Neuron (in vitro differentiated cells): Measurements from ENCODE around the gene ITCH.
"Not testable (repeated sequence)": the region's sequence is repeated elsewhere in the genome, so short reads cannot be mapped to it uniquely, and the experiment has no call there.

Experiments used
- H2AFZ ChIP-seq: one replicate; pipeline ENCODE4 v1.6.1; 2013; ENCODE audit warnings: low read depth, mild to moderate bottlenecking, inconsistent platforms, low read length, moderate library complexity
- H3K27me3 ChIP-seq: one replicate; pipeline ENCODE4 v1.6.1; 2013; ENCODE audit warnings: low read length; ENCODE audit not compliant: insufficient read depth
- H3K36me3 ChIP-seq: one replicate; pipeline ENCODE4 v1.6.1; 2013; ENCODE audit warnings: low read length; ENCODE audit not compliant: insufficient read depth
- H3K4me1 ChIP-seq: one replicate; pipeline ENCODE4 v1.6.1; 2013; ENCODE audit warnings: low read length; ENCODE audit not compliant: insufficient read depth
- H3K4me3 ChIP-seq: 2 replicates; pipeline ENCODE4 v1.5.1; 2013; ENCODE audit warnings: mild to moderate bottlenecking, low read length, moderate library complexity
- H3K9me3 ChIP-seq: one replicate; pipeline ENCODE4 v1.6.1; 2013; ENCODE audit warnings: low read length

The ITCH gene

DNA sequence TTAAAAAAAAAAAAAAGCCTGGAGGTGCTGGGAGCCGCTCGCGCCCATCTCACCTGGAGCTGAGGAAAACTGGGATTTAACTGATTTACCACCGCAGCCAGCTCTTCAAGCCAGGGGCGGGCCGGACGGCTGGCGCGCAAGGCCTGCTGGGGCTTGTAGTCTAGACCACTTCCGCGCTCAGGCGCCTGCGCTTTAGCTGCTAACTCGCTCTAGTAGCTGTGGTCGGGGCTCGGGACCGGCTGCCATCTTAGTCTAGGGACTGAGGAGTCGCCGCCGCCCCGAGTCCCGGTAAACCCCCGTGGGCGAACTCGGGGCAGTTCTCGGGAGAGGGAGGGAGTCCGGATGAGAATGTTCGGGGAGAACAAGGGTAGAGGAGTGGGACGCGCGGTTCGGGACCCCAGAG is at the start of gene ITCH:
Gene ITCH (plus strand): TSS at position 212 of the 403 bp plus-strand sequence. CDS start 30,539 bp downstream, outside the sequence.
- Histone ChIP-seq H3K4me3 (peak within 1 kb of the TSS; percentile 100), H3K9me3 (peaks cover 1% of the 10 kb centered on the region), H3K27me3 (no peaks in the 10 kb centered on the region), H2AFZ (peak within 1 kb of the TSS; percentile 90), H3K36me3 (peaks cover 18% of the 10 kb centered on the region), H3K4me1 (peaks cover 9% of the 10 kb centered on the region)

DNA sequence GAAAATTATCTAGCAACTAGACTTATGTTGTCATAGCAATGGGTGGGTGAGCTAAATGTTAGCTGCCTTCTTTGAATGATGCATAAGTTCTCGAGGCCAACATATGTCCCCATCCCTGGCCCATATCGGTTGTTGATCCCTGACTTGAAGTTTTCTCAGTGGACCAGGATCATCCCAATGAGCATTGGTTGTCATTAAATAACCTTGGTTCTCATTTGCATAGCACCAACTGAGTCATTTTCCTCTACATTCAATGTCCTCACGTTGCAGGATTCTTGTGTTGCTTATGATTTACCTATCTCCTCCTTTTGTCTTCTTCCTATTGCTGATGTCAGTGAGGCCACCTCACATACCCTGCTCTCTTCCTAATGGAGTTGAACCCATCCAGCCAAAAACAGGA is 47.8 kb upstream of the ITCH start:
- Histone ChIP-seq H3K27me3 (no peaks in the 10 kb centered on the region), H3K9me3 (no peaks in the 10 kb centered on the region), H3K4me1 (peaks cover 13% of the 10 kb centered on the region), H2AFZ (no peak overlapping the region), H3K4me3 (no peak overlapping the region), H3K36me3 (no peaks in the 10 kb centered on the region)

DNA sequence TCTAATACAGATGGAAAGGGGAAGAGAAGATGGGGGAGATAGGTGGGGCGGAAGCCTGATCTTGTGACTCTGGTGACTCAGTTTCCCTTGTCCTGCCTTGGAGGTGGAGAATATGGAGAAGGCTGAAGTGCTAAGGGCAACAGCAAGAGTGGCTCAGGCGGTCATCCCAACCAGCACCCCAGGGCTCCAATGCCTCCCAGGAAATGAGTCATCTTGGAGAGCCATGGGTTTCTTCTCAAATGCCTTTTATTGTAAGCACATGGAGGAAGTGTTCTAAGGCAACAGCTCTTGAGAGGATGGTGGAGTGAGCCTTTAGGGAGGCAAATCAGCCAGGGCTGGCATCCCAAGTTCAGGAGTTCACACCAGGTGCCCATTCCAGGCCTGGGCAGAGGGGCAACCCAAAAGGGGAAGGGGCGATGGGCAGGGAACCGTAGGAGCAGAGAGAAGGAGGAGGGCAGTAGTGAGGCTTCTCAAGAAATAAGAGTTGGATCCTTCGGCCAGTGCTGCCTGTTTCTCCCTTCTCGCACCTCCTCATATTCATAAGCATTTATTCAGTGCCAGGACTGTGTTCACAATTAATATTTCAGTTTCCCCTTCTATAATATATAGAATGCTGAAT is 46.8 kb upstream of the ITCH start:
- no peaks in the 10 kb centered on the region for H3K9me3 ChIP-seq
- H2AFZ ChIP-seq, result no peak overlapping the region
- H3K4me3 ChIP-seq, result no peak overlapping the region
- H3K36me3 ChIP-seq, result no peaks in the 10 kb centered on the region
- peaks cover 13% of the 10 kb centered on the region for H3K4me1 ChIP-seq
- no peaks in the 10 kb centered on the region for H3K27me3 ChIP-seq

DNA sequence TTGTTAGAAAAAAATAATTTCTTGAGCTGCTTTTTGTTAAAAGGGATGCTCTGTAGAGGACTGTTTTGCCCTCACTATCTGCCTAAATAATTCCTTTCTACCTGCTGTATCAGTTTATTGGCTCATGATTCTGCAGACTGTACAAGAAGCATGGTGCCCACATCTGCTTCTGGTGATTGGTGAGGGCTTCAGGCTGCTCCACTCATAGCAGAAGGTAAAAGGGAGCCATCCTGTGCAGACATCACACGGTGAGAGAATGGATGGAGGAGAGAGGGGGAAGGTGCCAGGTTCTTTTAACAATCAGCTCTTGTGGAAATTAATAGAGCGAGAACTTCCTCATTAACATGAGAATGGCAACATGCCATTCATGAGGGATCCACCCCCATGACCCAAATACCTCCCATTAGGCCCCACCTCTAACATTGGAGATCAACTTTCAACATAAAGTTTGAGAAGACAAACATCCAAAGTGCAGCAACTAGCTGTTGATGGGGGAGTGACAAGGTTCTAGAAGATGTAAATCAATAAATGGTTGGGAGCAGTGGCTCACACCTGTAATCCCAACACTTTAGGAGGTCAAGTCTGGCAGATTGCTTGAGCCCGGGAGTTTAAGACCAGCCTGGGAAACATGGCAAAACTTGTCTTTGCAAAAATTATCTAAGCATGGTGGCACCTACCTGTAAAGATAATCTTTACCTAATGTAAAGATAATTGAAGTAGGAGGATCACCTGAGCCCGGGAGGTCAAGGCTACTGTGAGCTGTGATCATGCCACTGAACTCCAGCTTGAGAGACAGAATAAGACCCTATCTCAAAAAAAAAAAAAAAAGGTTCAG is 44.2 kb upstream of the ITCH start:
- Histone ChIP-seq H2AFZ (no peak overlapping the region), H3K36me3 (no peaks in the 10 kb centered on the region), H3K4me3 (no peak overlapping the region), H3K4me1 (peaks cover 12% of the 10 kb centered on the region), H3K27me3 (no peaks in the 10 kb centered on the region), H3K9me3 (no peaks in the 10 kb centered on the region)

DNA sequence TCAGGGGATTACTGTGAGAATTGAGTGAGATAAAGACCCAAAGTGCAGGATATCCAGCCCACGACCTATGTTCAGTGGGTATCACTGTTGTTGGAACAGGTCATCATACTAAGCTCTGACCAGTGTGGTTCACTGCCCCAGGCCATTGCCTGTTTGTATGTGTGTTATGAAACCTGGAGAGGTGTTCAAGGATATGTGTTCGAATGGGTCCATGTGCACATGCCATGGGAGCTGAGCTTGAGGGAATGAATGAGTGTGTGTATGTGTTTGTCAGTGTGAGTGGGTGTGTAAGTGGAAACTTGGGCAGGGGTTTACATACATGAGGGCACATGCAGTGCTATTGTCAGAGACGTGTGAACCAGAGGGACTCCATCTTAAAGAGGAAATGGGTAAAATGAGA is 42.2 kb upstream of the ITCH start:
- Histone ChIP-seq H3K4me1 (peaks cover 15% of the 10 kb centered on the region), H3K27me3 (no peaks in the 10 kb centered on the region), H3K9me3 (no peaks in the 10 kb centered on the region), H2AFZ (no peak overlapping the region), H3K36me3 (no peaks in the 10 kb centered on the region), H3K4me3 (no peak overlapping the region)

DNA sequence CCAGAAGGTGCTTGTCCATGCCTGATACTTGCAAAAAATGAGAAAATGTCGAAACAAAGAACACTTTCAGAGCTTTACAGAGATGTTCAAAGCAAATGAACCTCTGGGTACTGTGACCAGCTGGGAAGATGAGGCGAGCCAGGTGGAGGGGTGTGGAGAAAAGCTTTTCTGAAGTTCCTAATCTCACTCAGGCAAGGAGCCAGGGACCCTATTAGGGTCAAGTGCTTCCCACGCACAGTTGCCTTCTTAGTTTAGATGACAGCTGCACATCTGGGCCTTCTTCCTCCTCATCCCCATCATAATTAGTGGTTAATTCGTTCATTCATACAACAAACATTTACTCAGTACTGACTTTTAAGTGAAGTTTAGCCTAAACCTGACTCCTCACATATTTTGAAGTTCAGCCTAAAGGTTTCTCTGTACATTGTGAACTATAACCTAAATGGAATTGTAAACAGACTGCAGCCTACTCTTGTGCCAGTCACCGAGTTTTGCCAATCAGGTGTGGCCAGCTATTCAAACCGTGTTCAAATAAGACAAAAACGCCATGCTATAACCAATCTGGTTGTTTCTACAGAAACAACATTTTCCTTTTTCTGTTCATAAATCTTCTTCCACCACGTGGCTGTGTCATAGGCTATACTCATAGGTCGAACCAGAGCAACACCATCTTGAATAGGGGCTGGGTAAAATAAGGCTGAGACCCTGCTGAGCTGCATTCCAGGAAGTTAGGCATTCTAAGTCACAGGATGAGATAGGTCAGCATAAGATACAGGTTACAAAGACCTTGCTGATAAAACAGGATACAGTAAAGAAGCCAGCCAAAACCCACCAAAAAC is 40.6 kb upstream of the ITCH start:
- Histone ChIP-seq H3K36me3 (no peaks in the 10 kb centered on the region), H2AFZ (no peak overlapping the region), H3K27me3 (no peaks in the 10 kb centered on the region), H3K4me1 (peaks cover 15% of the 10 kb centered on the region), H3K9me3 (no peaks in the 10 kb centered on the region), H3K4me3 (no peak overlapping the region)

DNA sequence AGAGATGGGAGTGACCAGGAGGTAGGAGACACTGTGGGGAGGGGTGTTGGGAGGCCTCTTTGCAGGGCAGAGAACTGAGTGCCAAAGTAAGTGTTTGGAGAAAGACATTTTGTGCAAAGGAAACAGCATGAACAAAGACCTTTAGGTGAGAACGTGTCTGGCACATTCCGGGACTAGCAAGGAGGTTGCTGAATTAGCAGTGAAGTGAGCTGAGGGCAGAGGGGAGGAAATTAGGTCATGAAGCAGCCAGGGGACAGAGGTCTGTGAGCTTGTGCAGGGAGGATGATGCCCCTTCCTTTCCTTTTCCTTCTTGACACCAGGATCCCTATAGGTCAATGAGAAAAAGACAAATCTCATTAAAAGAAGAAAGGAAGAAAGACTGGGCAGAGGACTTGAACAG is 38.5 kb upstream of the ITCH start:
- Histone ChIP-seq H3K9me3 (no peaks in the 10 kb centered on the region), H3K27me3 (no peaks in the 10 kb centered on the region), H3K36me3 (no peaks in the 10 kb centered on the region), H3K4me1 (peaks cover 10% of the 10 kb centered on the region), H3K4me3 (no peak overlapping the region), H2AFZ (no peak overlapping the region)

DNA sequence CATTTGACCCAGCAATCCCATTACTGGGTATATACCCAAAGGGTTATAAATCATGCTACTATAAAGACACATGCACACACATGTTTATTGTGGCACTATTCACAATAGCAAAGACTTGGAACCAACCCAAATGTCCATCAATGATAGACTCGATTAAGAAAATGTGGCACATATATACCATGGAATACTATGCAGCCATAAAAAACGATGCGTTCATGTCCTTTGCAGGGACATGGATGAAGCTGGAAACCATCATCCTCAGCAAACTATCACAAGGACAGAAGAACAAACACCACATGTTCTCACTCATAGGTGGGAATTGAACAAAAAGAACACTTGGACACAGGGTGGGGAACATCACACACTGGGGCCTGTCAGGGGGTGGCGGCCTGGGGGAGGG is 34.9 kb upstream of the ITCH start:
- not testable (repeated sequence) for H3K27me3 ChIP-seq, H3K36me3 ChIP-seq, H3K4me1 ChIP-seq, H3K4me3 ChIP-seq, H2AFZ ChIP-seq, H3K9me3 ChIP-seq

DNA sequence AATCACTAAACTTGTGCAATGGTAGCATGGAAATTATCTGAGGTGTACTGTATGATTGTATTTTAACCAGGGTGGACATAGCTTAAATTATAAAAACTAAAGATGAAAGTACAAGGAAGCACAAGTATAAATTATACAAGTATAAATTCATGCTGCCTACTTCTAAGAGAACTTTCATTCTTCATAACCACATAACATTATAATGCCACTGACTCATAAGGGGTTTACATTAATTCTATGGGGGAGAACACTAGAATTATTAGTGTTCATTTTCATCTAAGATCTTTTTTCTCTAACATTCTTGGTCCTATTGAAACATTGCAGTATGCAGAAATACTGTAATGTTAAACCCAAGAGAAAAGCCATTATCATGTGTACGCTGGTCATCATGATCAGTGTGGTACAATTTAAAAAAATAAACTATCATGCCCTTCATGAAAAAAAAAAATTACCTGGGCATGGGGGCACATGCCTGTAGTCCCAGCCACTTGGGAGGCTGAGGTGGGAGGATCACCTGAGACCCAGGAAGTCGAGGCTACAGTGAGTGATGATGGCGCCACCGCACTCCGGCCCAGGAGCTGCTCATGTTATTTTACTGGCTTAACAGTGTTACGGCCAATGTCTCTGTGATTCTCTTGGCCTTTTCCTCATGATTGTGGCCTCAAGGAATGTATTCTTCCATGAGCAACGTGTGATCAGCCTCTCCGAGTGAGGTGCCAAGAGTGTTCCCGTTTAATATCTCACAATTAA is 34.0 kb upstream of the ITCH start:
- H3K4me3 ChIP-seq, result no peak overlapping the region
- H3K27me3 ChIP-seq, result no peaks in the 10 kb centered on the region
- H3K36me3 ChIP-seq, result no peaks in the 10 kb centered on the region
- no peaks in the 10 kb centered on the region for H3K9me3 ChIP-seq
- no peak overlapping the region for H2AFZ ChIP-seq
- peaks cover 3% of the 10 kb centered on the region for H3K4me1 ChIP-seq

DNA sequence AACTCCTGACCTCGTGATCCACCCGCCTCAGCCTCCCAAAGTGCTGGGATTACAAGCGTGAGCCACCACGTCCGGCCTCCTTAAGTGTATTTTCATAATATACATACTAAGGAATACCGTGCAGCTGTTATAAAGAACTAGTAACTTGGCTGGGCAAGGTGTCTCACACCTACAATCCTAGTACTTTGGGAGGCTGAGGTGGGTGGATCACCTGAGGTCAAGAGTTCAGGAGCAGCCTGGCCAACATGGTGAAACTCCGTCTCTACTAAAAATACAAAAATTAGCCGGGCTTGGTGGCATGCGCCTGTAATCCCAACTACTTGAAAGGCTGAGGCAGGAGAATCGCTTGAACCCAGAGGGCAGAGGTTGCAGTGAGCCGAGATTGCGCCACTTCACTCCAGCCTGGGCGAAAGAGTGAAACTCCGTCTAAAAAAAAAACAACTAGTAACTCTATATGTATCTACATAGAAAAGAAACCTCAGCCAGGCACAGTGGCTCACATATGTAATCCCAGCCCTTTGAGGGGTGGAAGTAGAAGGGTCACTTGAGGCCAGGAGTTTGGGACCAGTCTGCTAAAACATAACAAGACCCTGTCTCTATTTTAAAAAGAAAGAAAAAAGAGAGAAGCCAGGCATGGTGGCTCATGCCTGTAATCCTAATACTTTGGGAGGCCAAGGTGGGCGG is 32.1 kb upstream of the ITCH start:
- H3K9me3 ChIP-seq, H3K4me1 ChIP-seq, H3K36me3 ChIP-seq, H3K27me3 ChIP-seq, H3K4me3 ChIP-seq, H2AFZ ChIP-seq: not testable (repeated sequence)

DNA sequence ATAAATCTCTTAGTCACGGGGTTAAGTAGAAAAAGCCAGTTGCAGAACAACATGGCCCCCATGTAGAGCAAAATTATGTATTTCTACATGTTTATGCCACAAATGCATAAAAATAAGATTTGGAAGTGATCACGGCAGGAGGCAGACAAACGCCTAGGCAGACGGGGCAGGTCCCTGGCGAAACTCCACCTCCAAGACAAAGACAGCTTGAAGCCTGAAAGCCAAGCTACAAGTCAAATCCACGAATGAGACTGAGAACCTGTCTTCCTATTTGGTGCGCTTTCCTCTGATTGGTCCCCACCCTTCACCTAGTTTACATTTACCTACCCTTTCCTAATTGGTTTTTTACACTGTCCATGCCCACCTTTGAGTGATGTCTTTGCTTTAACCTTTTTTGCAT is 31.2 kb upstream of the ITCH start:
- Histone ChIP-seq H3K4me1 (peaks cover 5% of the 10 kb centered on the region), H3K4me3 (no peak overlapping the region), H3K9me3 (no peaks in the 10 kb centered on the region), H3K27me3 (no peaks in the 10 kb centered on the region), H3K36me3 (no peaks in the 10 kb centered on the region), H2AFZ (no peak overlapping the region)

DNA sequence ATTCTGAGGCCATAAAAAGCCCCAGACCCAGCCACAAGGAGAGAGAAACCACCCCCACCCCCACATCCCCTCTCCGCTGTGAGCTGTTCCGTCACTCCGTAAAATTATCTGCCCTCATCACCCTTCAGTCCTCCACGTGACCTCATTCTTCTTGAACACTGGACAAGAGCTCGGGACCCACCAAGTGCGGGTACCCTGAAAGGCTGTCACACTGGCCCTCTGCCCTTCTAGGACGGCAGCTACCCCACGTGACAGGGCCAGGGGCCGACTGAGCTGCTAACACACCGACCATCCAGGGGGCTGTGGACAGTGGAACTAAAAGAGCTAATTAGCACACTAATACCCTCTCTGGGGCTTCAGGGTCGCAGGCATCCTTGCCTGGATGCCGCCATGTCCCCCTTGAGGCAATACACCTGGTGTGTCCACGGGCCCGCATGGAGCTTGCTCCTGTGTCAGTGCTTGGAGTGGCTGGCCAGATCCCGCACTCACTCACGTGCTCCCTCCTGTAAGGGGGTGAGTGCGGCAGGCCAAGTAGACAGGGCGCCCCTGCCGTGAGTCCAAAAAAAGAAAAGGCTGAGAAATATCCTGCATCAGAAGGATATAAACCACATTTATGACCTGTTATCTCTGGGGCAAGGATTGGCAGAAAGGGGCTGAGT is 30.7 kb upstream of the ITCH start:
- Histone ChIP-seq H3K9me3 (no peaks in the 10 kb centered on the region), H3K27me3 (no peaks in the 10 kb centered on the region), H3K4me1 (peaks cover 5% of the 10 kb centered on the region), H2AFZ (no peak overlapping the region), H3K36me3 (no peaks in the 10 kb centered on the region), H3K4me3 (no peak overlapping the region)
